ENCODE results near the gene PCDHGA9. TPM values are rescaled to one million over a fixed set of nuclear protein-coding genes. Genes with fewer than 3 reads are reported as not detected.

Gene PCDHGA9
- total and polyA plus RNA-seq, 10 of the 15 experiments (the other 5 are each of a cell fraction or from before 2014, with no cell fraction given): 0.08 to 0.63 (median 0.29) TPM; not detected in 2

- TF ChIP-seq ZNF687 (IDR thresholded peaks at IDR 0.05) (no peak), MLLT1 (IDR thresholded peaks at IDR 0.05) (no peak), POU2F2 (IDR thresholded peaks at IDR 0.05; ENCODE audit: borderline replicate concordance, low read depth, low read length) (no peak), EGR1 (IDR thresholded peaks at IDR 0.05; ENCODE audit: borderline replicate concordance in 1 of 2, low read depth in 2 of 2, low read length in 2 of 2) (no peak), POLR2A (IDR thresholded peaks at IDR 0.05; ENCODE audit: low read depth, low read length) (no peak), POLR2AphosphoS2 (IDR thresholded peaks at IDR 0.05; ENCODE audit: low read depth, low read length) (no peak), ASH2L (IDR thresholded peaks at IDR 0.05; ENCODE audit: borderline replicate concordance, low read depth) (no peak), PAX8 (IDR thresholded peaks at IDR 0.05) (no peak)
Measured at GRCh38 chr5:141366016-141366896, 36.3 kb upstream of the PCDHGA9 start (continued).

Data from GM12878 (cell line).